ENCODE measurements around the gene KCNJ1.

Gene KCNJ1

DNA sequence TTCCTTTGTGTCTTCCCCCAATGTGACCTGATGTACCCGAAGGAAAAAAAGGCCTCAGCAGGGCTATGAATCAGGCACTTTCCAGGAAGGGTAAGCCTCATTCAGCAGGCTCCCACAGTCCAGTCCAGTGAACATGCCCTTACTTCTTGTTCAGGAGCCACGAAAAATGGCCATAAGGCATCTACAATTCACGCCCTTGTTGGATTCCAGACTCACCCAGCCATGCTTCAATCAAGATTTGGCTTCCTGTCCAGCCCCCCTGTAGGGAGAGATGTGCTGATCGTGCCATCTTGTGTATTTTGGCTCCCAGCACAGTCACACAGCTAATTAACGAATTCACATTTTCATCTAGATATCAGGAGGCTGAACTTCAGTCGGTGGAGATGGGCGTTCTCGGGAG lies 14.1 kb upstream of the KCNJ1 start:
- DNase-seq: no peak

DNA sequence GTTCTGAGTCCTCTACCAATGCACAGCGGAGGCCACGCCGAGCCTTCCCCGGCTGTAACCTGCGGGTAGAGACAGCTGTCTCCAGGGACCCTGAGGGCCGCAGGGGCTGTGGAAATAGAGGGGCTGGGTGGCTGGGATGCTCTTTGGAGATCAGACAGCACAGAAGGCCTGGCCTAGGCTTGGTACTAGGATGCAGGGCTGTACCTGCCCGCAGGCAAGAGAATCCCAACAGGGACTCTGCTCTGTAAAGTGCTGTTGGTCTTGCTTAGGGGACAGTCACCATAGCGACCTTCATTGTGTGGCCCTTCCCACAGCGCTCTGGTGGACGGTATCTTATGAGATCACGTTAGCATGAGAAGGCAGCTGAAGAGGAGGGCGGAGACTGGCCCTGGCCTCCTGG lies 12.7 kb upstream of the KCNJ1 start:
- no peak for DNase-seq

- DNase-seq: no peak
Measured at GRCh38 chr11:128878455-128878854, 11.4 kb upstream of the KCNJ1 start.

- DNase-seq: no peak
Measured at GRCh38 chr11:128877726-128878125, 10.6 kb upstream of the KCNJ1 start.

DNA sequence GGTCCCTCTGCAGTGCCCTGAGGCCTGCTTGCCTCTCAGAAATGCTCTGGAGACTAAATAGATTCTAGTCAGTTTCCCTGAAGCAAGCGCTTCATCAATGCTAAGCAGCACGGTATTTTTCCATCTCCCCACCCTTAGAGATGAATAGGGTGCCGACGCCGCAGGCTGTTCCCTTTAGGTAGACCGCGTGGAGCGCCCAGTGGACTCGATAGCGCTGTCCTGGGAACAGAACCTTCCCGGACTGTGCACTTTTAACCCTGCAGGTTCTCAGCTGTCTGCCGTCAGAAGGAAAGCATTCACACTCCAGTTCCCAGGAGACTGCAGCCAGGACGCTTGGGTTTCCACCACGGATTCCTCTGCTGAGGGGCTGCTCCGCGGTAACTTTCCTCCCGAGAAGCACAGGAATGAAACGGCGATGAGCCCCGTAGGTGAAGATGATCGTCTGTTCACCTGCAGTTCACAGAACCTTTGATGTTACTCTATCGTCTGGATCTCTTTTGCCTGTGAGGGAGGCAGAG lies 9.1 kb upstream of the KCNJ1 start:
- DNase-seq: no peak

DNA sequence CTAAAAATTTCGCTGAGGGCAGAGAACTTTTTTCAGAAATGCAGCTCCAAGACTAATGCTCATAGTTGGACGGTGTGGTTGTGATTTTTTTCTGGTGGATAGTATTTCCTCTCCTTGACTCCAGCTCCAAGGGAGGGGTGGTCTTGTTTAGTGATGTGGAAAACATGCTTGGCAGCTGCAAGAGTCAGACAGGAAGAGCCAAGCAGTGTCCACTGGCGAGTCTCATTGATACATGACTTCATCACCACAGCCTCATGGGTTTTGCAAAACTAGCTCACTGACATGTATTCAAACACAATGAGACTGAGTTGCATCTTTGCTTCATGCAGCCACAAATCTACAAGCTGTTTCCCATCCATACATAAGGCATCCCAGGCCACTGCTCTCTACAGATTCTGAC lies 7.3 kb upstream of the KCNJ1 start:
- DNase-seq: no peak

GRCh38 chr11:128872594-128872993 lies 5.5 kb upstream of the KCNJ1 start:
- DNase-seq: no peak

- no peak for DNase-seq
Measured at GRCh38 chr11:128872094-128872493, 5.0 kb upstream of the KCNJ1 start.

DNA sequence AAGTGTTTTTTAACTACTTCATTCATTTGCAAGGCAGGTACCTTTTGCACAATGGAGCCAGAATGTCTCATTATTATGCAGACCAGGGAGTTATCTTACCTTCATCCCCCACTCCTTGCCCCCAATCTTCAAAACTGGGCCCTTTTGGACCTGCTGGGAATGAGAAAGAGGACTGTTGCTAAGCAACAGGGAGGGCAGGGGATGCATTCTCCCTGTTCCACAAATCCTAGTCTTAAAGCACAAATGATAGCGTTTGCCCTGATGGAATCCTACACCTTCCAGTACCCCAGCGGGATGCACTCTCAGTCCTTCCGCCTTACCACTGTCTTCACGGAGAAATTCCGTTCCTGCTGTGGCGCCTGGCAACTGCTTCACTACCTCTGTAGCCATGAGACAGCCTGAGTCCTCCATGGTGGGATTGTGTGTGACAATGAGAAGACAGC lies 4.1 kb upstream of the KCNJ1 start:
- DNase-seq: no peak

- DNase-seq: no peak
Measured at GRCh38 chr11:128868841-128869671, 2.0 kb upstream of the KCNJ1 start.

- no peak for DNase-seq
Measured at GRCh38 chr11:128865490-128865889, 1.6 kb downstream of the KCNJ1 start.

GRCh38 chr11:128862908-128863660 lies 4.0 kb downstream of the KCNJ1 start:
- DNase-seq: no peak

GRCh38 chr11:128862406-128862805 lies 4.7 kb downstream of the KCNJ1 start:
- DNase-seq: no peak

DNA sequence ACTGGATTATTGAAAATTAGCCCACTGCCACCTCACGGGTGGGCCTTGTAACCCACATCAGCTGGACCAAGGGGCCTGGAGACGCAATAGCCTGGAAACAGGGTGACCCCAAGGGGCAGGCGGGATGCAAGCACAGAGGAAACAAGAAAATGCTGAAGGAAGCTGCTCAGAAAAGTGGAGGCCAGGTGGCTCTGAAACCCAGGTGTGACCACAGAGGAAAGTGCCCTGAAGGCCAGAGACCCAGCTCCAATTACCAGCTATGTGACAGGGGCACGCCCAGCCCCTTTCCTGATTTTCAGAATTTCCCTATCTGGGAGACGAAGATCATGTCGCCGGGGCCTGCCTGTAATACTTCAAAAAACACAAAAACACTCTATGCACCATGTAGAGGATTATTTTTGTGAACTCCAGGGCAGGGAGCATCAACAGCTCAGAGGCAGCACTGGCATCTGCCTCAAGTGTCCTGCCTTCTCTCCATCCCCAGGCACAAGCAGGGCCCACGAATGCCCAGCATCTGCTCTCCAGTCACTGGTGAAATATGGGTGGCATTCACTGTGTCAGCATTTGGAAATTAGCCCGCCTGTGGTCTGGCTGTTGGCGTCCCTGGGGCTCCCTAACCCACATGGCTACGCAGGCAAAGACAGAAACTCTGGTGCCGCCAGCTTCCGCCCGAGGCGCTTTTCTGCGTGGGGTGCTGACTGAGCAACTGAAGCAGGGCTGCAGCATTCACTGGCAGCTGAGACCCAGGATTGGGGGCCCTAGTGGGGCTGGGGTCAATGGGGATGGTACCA lies 6.3 kb downstream of the KCNJ1 start:
- DNase-seq: no peak

DNA sequence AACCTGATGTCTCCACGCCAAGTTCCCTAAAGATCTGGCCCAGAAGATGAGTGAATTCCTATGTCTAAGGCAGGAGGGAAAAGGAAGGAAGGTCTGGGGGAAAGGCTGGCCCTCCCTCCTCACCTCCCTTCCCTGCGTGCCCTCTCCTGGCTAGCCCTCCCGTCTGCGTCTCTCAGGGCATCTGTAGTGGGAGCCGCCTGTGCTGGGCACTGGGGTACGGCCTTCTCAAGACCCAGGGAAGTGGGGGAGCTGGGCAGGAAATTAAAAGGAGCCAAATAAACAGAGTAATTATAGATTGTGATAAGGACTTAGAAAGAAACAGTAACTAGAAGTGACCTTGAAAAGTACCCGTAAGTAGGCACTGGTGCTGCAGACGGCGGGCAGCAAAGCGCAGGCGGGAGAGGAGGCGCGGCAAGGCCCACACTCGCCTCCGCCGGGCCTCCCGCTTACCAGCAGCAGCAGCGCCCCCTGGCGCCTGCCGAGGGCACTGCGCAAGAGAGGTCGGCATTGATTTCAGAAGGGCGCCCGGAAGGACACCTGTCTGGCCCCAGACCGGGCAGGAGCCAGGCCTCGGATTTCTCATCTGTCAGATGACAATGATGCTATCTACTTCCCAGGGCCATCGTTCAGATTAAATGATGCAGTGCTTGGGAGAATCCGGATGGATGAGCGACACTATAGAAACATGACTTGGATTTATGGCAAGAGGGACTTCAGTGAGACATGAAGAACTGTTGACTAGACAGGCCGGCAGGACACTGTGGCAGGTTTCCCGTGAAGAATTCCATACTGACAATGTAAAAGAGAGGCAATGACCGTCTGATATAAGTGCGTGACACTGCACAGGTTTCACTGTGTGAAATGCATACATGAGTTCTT lies 7.3 kb downstream of the KCNJ1 start:
- DNase-seq: no peak

DNA sequence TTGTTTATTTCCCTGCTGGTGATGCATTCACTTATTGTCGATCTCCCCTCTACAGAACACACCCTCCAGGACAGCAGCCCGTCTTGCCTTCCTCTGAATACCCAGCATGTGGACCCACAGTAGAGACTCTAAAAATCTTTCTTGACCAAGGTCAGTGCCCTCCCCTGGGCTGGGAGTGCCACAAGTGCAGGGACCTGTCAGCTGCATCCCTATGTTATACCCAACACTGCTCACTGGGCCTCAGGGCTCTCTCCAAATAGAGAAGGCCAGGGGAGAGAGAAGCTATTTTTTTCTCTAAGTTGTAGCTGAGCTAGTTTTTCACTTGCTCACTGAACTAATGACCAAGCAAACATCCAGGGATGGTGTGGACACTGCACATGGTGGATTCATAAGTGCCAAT lies 9.8 kb downstream of the KCNJ1 start:
- DNase-seq: no peak

- DNase-seq: no peak
Measured at GRCh38 chr11:128856241-128856640, 10.9 kb downstream of the KCNJ1 start.

DNA sequence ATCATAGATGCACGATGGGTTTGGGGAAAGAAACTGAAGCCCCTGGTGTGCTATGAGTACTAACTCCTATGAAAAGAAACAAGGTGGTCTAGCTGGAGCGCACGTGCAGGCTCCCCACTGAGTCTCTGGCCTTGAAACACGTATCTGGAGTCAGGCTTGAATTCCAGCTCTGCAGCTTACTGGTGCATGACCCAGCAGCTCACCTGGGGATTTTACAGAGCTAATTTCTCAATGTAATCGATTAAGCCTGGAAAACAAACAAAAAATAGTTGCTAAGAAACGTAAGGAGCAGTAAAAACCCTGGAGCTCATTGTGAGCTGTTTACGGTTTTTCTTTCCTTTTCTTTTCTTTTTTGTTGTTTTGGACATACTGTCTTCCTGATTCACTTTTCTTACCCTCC lies 12.3 kb downstream of the KCNJ1 start:
- DNase-seq: no peak

DNA sequence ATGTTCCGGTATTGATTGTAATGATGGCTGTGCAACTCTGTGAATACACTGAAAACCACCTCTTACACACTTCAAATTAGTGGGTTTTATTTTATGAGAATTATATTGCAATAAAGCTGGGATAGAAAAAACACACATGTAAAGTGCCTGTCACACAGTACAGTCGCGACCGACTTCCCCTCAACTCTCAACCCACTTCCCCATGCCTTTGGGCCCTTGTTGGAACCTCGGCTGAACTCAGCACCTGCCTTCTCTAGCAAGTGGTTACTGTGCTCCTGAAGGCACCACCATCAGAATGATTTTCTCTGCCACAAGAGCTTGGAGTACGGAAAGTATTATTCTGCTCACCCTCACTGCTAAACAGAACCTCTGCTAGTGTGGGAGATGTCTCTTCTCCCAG lies 13.5 kb downstream of the KCNJ1 start:
- DNase-seq: no peak

DNA sequence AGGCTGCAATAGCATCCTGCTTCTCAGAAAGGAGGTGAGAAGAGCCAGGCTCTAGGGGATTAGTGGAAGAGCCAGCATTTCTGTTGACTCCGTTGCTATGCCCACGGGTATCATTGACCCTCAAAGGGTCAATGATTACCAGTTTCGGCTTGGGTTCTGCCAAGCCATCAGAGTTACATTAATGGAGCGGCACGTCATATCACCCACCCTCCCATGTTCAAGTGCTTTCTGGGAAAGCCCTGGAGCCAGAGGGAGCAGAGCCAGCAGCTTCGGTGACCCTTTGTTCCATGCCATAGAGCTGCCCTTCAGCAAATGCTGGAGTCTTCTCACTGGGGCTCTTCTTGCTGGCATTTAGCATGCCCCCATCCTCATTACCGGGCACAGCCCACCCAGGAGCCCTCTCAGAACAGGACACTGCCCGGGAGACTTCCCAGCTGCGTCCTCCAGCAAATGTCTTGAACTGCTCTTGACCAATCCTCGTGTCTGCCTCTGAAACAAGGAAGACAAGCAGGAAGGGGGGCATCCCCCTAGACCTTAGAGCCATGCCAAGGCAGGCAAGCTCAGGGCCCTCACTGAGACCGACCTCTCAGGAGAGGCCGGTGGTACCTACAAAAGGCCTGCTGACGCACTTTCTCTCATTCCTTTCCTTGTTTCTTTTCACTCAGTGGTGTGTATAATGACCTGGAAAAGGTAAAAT lies 14.6 kb downstream of the KCNJ1 start:
- no peak for DNase-seq

DNA sequence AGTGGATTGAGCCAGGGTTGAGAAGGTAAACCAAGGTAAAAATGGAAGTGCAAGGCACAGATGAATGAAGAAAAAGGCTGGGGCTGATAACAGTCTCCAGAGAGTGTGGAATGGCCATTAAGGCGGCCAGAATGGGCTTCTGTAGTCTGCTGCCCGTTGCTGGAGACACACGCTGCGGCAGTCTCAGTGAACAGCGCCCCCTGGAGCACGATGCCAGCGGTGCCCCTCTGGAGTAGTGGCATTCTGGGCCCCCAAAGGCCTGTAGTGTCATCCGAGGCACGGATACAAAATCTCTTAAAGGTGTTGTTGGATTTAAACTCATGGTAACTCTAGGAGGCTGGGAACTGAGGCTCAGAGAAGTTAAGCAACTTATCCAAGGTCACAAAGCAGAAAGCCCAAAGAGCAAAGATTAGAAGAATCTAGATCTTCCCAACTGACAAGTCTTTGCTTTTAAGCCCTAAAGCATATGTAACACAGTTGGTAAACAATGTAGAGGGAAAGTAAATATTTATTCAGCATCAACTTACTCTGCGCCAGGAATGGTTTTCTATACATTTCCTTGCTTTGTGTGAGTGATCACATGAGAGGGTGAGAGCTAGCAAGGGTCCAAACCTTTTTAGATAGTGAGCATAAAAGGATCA lies 18.2 kb downstream of the KCNJ1 start:
- no peak for DNase-seq
